Lung (tissue), 16 donors: ENCODE data around the gene RTL1. TPM values are rescaled to one million over a fixed set of nuclear protein-coding genes. Genes with fewer than 3 reads are reported as not detected.

Experiments used
- ATAC-seq: fragments of 200-7000 bp; cut with Tn5 transposase; one replicate; pipeline ENCODE4 v1.9.1; 2020; ENCODE audit warnings: moderate number of reproducible peaks; ENCODE audit not compliant: insufficient read depth, low FRiP score
- DNase-seq, 3 donors: peaks; one replicate each; pipeline ENCODE4 v3.0.0-alpha.2; 2013 to 2017
- H3K27ac ChIP-seq, 2 donors: one replicate each; pipeline ENCODE4 v1.5.1; 2013; ENCODE audit warnings: mild to moderate bottlenecking in 2 of 2, moderate library complexity in 2 of 2, control low read depth in 1 of 2, inconsistent platforms in 1 of 2, low read depth in 1 of 2, low read length in 1 of 2
- H3K27me3 ChIP-seq, 3 donors: one replicate each; pipeline ENCODE4 v1.5.1; 2013; ENCODE audit warnings: low read length in 2 of 3; ENCODE audit not compliant: control insufficient read depth in 3 of 3, insufficient read depth in 3 of 3
- H3K36me3 ChIP-seq, 4 donors: one replicate each; pipeline ENCODE4 v1.5.1; 2013; ENCODE audit warnings: low read length in 4 of 4, mild to moderate bottlenecking in 1 of 4, moderate library complexity in 1 of 4; ENCODE audit not compliant: control insufficient read depth in 4 of 4, insufficient read depth in 4 of 4
- H3K4me1 ChIP-seq, 5 donors: one replicate each; pipeline ENCODE4 v1.5.1; 2013; ENCODE audit warnings: low read length in 5 of 5, mild to moderate bottlenecking in 2 of 5, moderate library complexity in 1 of 5; ENCODE audit not compliant: control insufficient read depth in 5 of 5, insufficient read depth in 5 of 5
- H3K4me3 ChIP-seq: one replicate; pipeline ENCODE4 v1.5.1; 2013; ENCODE audit warnings: mild to moderate bottlenecking, control low read depth, moderate library complexity
- H3K9ac ChIP-seq, 2 donors: one replicate each; pipeline ENCODE4 v1.5.1; 2013; ENCODE audit warnings: low read length in 2 of 2, control low read depth in 1 of 2; ENCODE audit not compliant: insufficient read depth in 1 of 2
- H3K9me3 ChIP-seq, 4 donors: one replicate each; pipeline ENCODE4 v1.5.1; 2013; ENCODE audit warnings: low read length in 3 of 4, mild to moderate bottlenecking in 1 of 4, moderate library complexity in 1 of 4; ENCODE audit not compliant: control insufficient read depth in 4 of 4, insufficient read depth in 3 of 4
- WGBS, 2 donors: extraction: QIAGEN DNeasy Blood & Tissue Kit; methylation state at CpG; one replicate each; pipeline ENCODE4 v1.1.7; 2013; 5-methylcytosine and 5-hydroxymethylcytosine counted together
- long read RNA-seq, 5 donors: transcript quantifications; one replicate each; lab custom pipeline, GENCODE V29; 2026
- polyA plus RNA-seq, 2 donors: library from polyadenylated mRNA; stranded (reverse); fragments of 200-250 nt; gene quantifications; one replicate each; pipeline ENCODE4 v1.2.1, GENCODE V29; 2013
- total RNA-seq, 2 donors: library from RNA; depleted of rRNA in 1 of 2; stranded (reverse); fragments of >200 nt in 1 of 2; gene quantifications; one replicate each; pipeline ENCODE4 v1.2.1, GENCODE V29; 2014 to 2021
- TF ChIP-seq, protein P1 (sequence below): IDR thresholded peaks from 2 replicates; pipeline ENCODE4 v1.5.1; 2012; ENCODE audit warnings: mild to moderate bottlenecking; ENCODE audit errors: control extremely low read depth, extremely low read depth
- donor health status: control.
- donor health status: control.
- donor health status: Bipolar disorder and iron deficiency.
- donor health status: healthy.
- donor health status: DM: yes; HTN: yes; CAD: no.

The RTL1 gene
- total RNA-seq = under 1 TPM in 1 of 2 donors, not detected in 1; 0.09 TPM
- polyA plus RNA-seq = under 1 TPM in 1 of 2 donors, not detected in 1; 0.02 TPM
- long read RNA-seq, donor 1 = 0 reads
- long read RNA-seq, donor 2 = 0 reads
- long read RNA-seq, donor 3 = 0 reads
- long read RNA-seq, donor 4 = 0 reads
- long read RNA-seq, donor 5 = 0 reads

DNA sequence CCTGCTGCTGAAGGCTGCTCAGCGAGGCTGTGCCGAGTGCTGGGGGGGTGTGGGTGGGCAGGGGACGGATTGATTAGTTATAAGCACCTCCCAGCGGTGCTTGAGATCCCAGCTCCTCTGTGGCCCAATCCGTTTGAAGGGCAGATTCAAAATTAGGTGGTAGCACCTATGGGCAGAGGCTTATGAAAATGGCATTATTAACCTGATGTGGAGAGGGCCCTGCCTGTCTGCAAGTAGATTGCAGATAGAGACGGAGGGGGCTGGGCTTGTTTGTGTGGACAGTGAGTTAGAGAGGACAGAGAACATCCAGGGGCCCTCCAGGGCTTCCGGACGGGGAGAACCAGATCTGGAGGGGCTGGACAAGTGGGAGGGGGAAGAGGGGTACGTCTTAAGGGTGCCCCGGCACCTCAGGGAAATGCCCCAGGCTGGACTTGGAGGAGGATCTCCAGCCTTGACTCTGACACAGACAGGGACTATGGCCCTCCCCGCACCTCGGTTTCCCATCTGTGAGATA is at the start of gene RTL1:
RTL1 (minus strand) TSS at position 51 of the 514 bp plus-strand sequence. CDS start 18,934 bp downstream, outside the sequence.
- peaks cover 0 to 65% (median 0%) of the 10 kb centered on the region in 3 donors for H3K27me3 ChIP-seq
- H3K27ac ChIP-seq = no peak within 1 kb of the TSS
- TF ChIP-seq, protein P1, sequence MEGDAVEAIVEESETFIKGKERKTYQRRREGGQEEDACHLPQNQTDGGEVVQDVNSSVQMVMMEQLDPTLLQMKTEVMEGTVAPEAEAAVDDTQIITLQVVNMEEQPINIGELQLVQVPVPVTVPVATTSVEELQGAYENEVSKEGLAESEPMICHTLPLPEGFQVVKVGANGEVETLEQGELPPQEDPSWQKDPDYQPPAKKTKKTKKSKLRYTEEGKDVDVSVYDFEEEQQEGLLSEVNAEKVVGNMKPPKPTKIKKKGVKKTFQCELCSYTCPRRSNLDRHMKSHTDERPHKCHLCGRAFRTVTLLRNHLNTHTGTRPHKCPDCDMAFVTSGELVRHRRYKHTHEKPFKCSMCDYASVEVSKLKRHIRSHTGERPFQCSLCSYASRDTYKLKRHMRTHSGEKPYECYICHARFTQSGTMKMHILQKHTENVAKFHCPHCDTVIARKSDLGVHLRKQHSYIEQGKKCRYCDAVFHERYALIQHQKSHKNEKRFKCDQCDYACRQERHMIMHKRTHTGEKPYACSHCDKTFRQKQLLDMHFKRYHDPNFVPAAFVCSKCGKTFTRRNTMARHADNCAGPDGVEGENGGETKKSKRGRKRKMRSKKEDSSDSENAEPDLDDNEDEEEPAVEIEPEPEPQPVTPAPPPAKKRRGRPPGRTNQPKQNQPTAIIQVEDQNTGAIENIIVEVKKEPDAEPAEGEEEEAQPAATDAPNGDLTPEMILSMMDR = no peak
- ATAC-seq = no peak
- no peak within 1 kb of the TSS for H3K4me3 ChIP-seq
- peaks cover 0 to 11% (median 0%) of the 10 kb centered on the region in 4 donors for H3K9me3 ChIP-seq
- H3K4me1 ChIP-seq = peaks cover 0 to 31% (median 6%) of the 10 kb centered on the region in 5 donors
- H3K36me3 ChIP-seq = peaks cover 0 to 6% (median 2%) of the 10 kb centered on the region in 4 donors
- no peak for DNase-seq
- H3K9ac ChIP-seq = no peak within 1 kb of the TSS
- WGBS, 2 donors = 67 to 76% methylated on average over 12 of the region's 12 CpGs

DNA sequence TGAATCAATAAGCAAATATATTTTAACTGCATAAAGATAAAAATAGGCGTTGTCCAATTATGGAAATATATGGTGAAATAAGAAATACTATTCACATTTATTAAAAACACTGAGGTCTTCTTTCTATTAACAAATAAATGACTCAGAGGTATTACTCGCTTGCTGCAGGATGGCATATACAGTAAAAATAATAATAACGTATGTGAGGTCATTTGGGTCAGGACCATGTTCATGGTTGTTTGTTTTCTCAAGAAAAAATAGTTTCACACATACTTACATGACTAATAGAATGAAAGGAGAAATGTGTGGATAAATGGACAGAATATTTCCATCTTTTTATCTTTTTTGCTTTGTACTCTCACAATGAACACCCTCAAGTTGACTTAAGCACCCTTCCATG is 46.5 kb upstream of the RTL1 start:
- ATAC-seq = no peak
- Histone ChIP-seq H3K4me1 (no peaks in the 10 kb centered on the region), H3K27me3 (peaks cover 0 to 9% (median 0%) of the 10 kb centered on the region in 3 donors), H3K27ac (no peak overlapping the region), H3K4me3 (no peak overlapping the region), H3K9me3 (no peaks in the 10 kb centered on the region), H3K9ac (no peak overlapping the region), H3K36me3 (peaks cover 0 to 5% (median 0%) of the 10 kb centered on the region in 4 donors)
- TF ChIP-seq, protein P1 = no peak
- WGBS, 2 donors = 88 to 94% methylated on average over 3 of the region's 3 CpGs
- no peak for DNase-seq

DNA sequence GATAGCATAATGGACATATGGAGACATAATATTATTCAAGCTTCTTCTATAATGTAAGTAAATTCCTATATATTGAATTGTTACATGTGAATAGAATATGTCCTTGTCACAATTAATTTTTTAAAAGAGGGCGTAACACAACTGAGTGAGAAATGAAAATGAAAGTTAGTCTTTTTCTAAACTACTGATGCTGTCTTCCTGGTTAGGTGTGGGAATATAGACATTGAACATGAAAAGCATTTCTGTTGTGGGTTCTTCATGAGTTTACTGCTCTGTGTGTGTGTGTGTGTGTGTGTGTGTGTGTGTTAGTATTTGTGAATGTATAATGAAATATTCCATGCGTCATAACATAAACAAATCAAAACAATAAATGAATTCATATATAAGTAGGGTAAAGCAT is 40.5 kb upstream of the RTL1 start:
- H3K27ac ChIP-seq = no peak overlapping the region
- no peaks in the 10 kb centered on the region for H3K9me3 ChIP-seq
- peaks cover 0 to 10% (median 0%) of the 10 kb centered on the region in 3 donors for H3K27me3 ChIP-seq
- ATAC-seq = no peak
- peaks cover 0 to 3% (median 0%) of the 10 kb centered on the region in 4 donors for H3K36me3 ChIP-seq
- H3K4me3 ChIP-seq = no peak overlapping the region
- no peak for DNase-seq
- H3K9ac ChIP-seq = no peak overlapping the region
- 78 to 83% methylated on average over 2 of the region's 2 CpGs for WGBS, 2 donors
- TF ChIP-seq, protein P1 = no peak
- no peaks in the 10 kb centered on the region for H3K4me1 ChIP-seq
